GM21576 (cell line): Measurements from ENCODE around the gene RPS28.

Experiments
- ATAC-seq: cut with Tn5 transposase; IDR thresholded peaks from one replicate; pipeline ENCODE4 v1.9.1; 2021; ENCODE audit warnings: mild to moderate bottlenecking, moderate library complexity; ENCODE audit not compliant: unreplicated experiment

RPS28 gene

GRCh38 chr19:8370176-8371010 lies 49.1 kb downstream of the RPS28 start:
- ATAC-seq: no peak

DNA sequence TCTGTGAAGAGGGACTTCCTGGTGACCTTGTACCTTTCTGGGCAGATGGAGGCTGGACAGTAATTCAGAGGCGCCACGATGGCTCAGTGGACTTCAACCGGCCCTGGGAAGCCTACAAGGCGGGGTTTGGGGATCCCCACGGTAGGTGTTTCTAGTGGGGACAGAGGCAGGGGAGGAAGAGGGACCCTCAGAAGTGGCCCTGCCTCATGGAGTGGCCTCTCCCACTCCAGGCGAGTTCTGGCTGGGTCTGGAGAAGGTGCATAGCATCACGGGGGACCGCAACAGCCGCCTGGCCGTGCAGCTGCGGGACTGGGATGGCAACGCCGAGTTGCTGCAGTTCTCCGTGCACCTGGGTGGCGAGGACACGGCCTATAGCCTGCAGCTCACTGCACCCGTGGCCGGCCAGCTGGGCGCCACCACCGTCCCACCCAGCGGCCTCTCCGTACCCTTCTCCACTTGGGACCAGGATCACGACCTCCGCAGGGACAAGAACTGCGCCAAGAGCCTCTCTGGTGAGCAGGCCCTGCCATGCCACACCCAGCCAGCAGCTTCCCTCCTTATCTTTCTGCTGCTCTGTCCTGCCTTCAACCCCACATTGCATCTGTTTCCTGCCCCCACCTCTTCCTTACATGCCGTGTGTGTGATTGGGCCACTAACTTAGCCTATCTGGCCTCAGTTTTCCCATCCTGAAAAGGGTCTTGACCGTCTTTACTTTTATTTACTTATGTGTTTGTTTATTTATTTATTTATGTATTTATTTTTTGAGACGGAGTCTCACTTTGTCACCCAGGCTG lies 49.9 kb downstream of the RPS28 start:
- ATAC-seq: no peak
